ENCODE results near the gene TMEM229B.

TMEM229B gene

DNA sequence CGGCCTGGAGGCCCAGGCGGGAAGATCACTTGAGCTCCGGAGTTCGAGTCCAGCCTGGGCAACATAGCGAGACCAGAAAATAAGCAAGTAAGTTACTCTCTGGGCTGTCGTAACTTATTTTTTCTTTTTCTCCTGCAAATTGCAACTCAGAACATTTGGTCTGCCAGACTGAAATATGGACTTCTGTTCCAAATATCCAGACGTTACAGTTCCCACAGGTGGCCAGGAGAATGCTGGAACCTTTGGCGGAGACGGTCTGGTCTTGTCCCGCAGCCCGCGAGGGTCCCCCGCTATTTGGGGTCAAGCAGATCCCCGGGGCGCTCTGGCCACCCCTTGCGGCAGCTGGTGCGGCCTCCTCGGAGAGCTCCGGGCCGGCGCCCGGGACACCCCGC is 44.1 kb upstream of the TMEM229B start:
- TF ChIP-seq NFIC (IDR thresholded peaks at IDR 0.05) (no peak), TCF12 (IDR thresholded peaks at IDR 0.05; ENCODE audit: low read depth) (no peak), USF1 (IDR thresholded peaks at IDR 0.05) (no peak), TAF1 (IDR thresholded peaks at IDR 0.05; ENCODE audit: low read depth) (no peak), CREB1 (IDR thresholded peaks at IDR 0.05; ENCODE audit: low read depth) (no peak), EP300 (IDR thresholded peaks at IDR 0.05; ENCODE audit: borderline replicate concordance) (no peak), FOXM1 (IDR thresholded peaks at IDR 0.05; ENCODE audit: borderline replicate concordance, low read depth) (no peak), TEAD4 (IDR thresholded peaks at IDR 0.05) (no peak), CEBPB (IDR thresholded peaks at IDR 0.05) (no peak), RAD21 (IDR thresholded peaks at IDR 0.05; ENCODE audit: low read depth) (no peak), EGR1 (IDR thresholded peaks at IDR 0.05) (no peak), ZBTB7A (IDR thresholded peaks at IDR 0.05; ENCODE audit: low read depth) (no peak), YY1 (IDR thresholded peaks at IDR 0.05; ENCODE audit: low read depth) (no peak), REST (IDR thresholded peaks at IDR 0.05; ENCODE audit: low read depth) (no peak)
- TF ChIP-seq, protein P1, sequence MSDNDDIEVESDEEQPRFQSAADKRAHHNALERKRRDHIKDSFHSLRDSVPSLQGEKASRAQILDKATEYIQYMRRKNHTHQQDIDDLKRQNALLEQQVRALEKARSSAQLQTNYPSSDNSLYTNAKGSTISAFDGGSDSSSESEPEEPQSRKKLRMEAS (IDR thresholded peaks at IDR 0.05): no peak

DNA sequence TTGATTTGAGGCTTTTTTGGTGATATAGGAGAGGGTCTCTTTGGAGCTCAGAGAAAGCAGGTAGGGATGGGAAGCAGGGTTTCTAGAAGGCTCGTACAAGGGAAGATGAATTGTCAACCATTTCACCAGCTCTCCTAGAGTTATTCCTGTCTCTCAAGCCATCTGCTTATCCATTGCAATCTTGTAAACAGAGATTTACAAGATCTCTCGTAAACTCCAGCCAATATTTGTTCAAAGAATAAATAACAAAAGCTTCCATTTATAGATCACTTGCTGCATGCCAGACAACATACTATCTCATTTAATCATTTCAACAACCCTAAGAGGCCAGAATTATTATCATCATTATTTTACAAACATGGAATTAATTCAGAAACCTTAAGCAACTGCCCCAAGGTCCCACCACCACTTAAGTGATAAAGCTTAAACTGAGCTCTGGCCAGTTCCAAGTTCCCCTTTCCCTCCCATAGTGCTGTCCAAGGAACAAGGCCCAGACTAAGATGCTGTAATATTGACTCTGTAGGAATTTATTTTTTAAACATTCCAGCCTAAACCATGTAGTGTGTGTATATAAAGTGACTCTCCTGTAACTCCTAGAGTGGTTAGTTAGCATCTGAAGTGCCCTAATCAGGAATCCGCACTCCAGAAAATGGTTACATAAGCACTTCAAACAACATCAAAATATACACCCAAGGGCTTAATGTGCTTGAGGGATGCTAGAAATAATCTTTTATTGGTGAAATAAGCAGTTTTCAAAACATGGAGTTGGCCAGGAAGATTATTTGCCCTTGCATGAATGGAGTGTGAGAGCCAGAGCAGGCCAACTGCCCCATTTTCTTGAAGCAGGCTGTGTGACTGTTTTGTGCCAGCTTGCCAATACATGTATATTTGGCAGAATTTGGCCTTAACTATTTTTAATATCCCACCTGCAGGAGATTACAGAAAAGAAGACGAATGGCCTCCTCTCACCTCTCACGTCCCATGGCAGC is 41.7 kb upstream of the TMEM229B start:
- TF ChIP-seq YY1 (IDR thresholded peaks at IDR 0.05; ENCODE audit: low read depth) (no peak), FOXM1 (IDR thresholded peaks at IDR 0.05; ENCODE audit: borderline replicate concordance, low read depth) (no peak), ZBTB7A (IDR thresholded peaks at IDR 0.05; ENCODE audit: low read depth) (no peak), TCF12 (IDR thresholded peaks at IDR 0.05; ENCODE audit: low read depth) (no peak), USF1 (IDR thresholded peaks at IDR 0.05) (no peak), EP300 (IDR thresholded peaks at IDR 0.05; ENCODE audit: borderline replicate concordance) (no peak), CEBPB (IDR thresholded peaks at IDR 0.05) (no peak)
- TF ChIP-seq, protein P1 (IDR thresholded peaks at IDR 0.05): no peak

DNA sequence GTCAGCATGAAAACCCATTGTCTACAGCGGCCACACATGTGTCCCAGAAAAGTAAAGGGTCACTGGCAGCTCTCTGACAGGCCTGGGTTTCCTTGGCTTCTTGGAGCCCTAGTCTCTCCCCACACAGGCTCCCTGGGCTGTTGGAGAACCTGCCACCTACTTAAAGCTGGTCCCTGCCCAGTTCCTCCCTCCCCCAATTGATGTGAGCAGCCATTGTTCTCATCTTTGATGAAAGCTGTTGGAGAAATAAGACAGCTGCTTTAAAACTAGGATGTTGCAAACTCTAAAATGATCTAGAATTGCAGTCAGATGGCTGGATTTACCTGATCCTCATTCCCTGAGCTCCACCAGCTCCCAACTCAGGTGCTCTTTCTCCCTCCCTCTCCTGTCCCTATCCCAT is 39.8 kb upstream of the TMEM229B start:
- TF ChIP-seq USF1 (IDR thresholded peaks at IDR 0.05): no peak
- no peak for TF ChIP-seq CEBPB (IDR thresholded peaks at IDR 0.05)
- no peak for TF ChIP-seq TAF1 (IDR thresholded peaks at IDR 0.05; ENCODE audit: low read depth)
- no peak for TF ChIP-seq FOXM1 (IDR thresholded peaks at IDR 0.05; ENCODE audit: borderline replicate concordance, low read depth)
- no peak for TF ChIP-seq ZBTB7A (IDR thresholded peaks at IDR 0.05; ENCODE audit: low read depth)
- no peak for TF ChIP-seq RAD21 (IDR thresholded peaks at IDR 0.05; ENCODE audit: low read depth)
- TF ChIP-seq, protein P1 (IDR thresholded peaks at IDR 0.05): no peak
- TF ChIP-seq YY1 (IDR thresholded peaks at IDR 0.05; ENCODE audit: low read depth): no peak
- TF ChIP-seq EGR1 (IDR thresholded peaks at IDR 0.05): no peak
- TF ChIP-seq NFIC (IDR thresholded peaks at IDR 0.05): no peak
- TF ChIP-seq TCF12 (IDR thresholded peaks at IDR 0.05; ENCODE audit: low read depth): no peak
- no peak for TF ChIP-seq REST (IDR thresholded peaks at IDR 0.05; ENCODE audit: low read depth)
- TF ChIP-seq TEAD4 (IDR thresholded peaks at IDR 0.05): no peak
- TF ChIP-seq EP300 (IDR thresholded peaks at IDR 0.05; ENCODE audit: borderline replicate concordance): no peak
- no peak for TF ChIP-seq CREB1 (IDR thresholded peaks at IDR 0.05; ENCODE audit: low read depth)

- TF ChIP-seq TAF1 (IDR thresholded peaks at IDR 0.05; ENCODE audit: low read depth) (no peak), TEAD4 (IDR thresholded peaks at IDR 0.05) (no peak), REST (IDR thresholded peaks at IDR 0.05; ENCODE audit: low read depth) (no peak), RAD21 (IDR thresholded peaks at IDR 0.05; ENCODE audit: low read depth) (no peak), CREB1 (IDR thresholded peaks at IDR 0.05; ENCODE audit: low read depth) (no peak), EGR1 (IDR thresholded peaks at IDR 0.05) (no peak), ZBTB7A (IDR thresholded peaks at IDR 0.05; ENCODE audit: low read depth) (no peak), EP300 (IDR thresholded peaks at IDR 0.05; ENCODE audit: borderline replicate concordance) (no peak), NFIC (IDR thresholded peaks at IDR 0.05) (no peak), CEBPB (IDR thresholded peaks at IDR 0.05) (no peak), FOXM1 (IDR thresholded peaks at IDR 0.05; ENCODE audit: borderline replicate concordance, low read depth) (no peak), USF1 (IDR thresholded peaks at IDR 0.05) (no peak), TCF12 (IDR thresholded peaks at IDR 0.05; ENCODE audit: low read depth) (no peak), YY1 (IDR thresholded peaks at IDR 0.05; ENCODE audit: low read depth) (no peak)
- TF ChIP-seq, protein P1 (IDR thresholded peaks at IDR 0.05): no peak
Measured at GRCh38 chr14:67527756-67528155, 39.2 kb upstream of the TMEM229B start.
